Nephron (organoid): ENCODE results near the gene ZSCAN2.
A peak's percentile ranks its signal among the peaks of the same experiment; 100 is the strongest.

Source experiments
- H3K27ac Mint-ChIP-seq, 3 experiments: 2 replicates each; pipeline ENCODE4 v1.8.0; 2020; ENCODE audit warnings: mixed read lengths in 3 of 3, mild to moderate bottlenecking in 2 of 3, moderate library complexity in 1 of 3
- H3K27me3 Mint-ChIP-seq: 2 replicates; pipeline ENCODE4 v1.8.0; 2021; ENCODE audit warnings: low read depth, mild to moderate bottlenecking, moderate library complexity, mixed read lengths
- H3K36me3 Mint-ChIP-seq: 2 replicates; pipeline ENCODE4 v1.8.0; 2020; ENCODE audit warnings: low read depth, mixed read lengths
- H3K4me1 Mint-ChIP-seq: 2 replicates; pipeline ENCODE4 v1.8.0; 2020; ENCODE audit warnings: mixed read lengths
- H3K4me3 Mint-ChIP-seq, 3 experiments: 2 replicates each; pipeline ENCODE4 v1.8.0; 2020; ENCODE audit warnings: mild to moderate bottlenecking in 3 of 3, mixed read lengths in 3 of 3, moderate library complexity in 2 of 3
- H3K9me3 Mint-ChIP-seq: 2 replicates; pipeline ENCODE4 v1.8.0; 2020; ENCODE audit warnings: mixed read lengths
- CTCF ChIP-seq, 3 experiments: fragments of 200-600 bp; sonication (generic); IDR thresholded peaks; one replicate each; pipeline ENCODE4 v1.5.0; 2021; ENCODE audit warnings: antibody characterized with exemption in 3 of 3; ENCODE audit not compliant: unreplicated experiment in 3 of 3

Gene ZSCAN2

GRCh38 chr15:84597296-84597695, 3.5 kb upstream of the ZSCAN2 start:
- Mint-ChIP-seq H3K4me1 (peaks cover 3% of the 10 kb centered on the region), H3K9me3 (peaks cover 6% of the 10 kb centered on the region), H3K27me3 (peaks cover 3% of the 10 kb centered on the region), H3K4me3 (peak overlapping the region; percentile 72 to 87 (median 86)), H3K27ac (peak overlapping the region; percentile 57 to 85 (median 84)), H3K36me3 (no peaks in the 10 kb centered on the region)
- TF ChIP-seq CTCF (IDR thresholded peaks at IDR 0.05; ENCODE audit: unreplicated experiment in 3 of 3) = no peak

GRCh38 chr15:84598250-84598649, 2.6 kb upstream of the ZSCAN2 start:
- TF ChIP-seq CTCF (IDR thresholded peaks at IDR 0.05; ENCODE audit: unreplicated experiment in 3 of 3) = no peak
- peaks cover 12% of the 10 kb centered on the region for H3K4me1 Mint-ChIP-seq
- H3K27ac Mint-ChIP-seq = no peak overlapping the region
- peaks cover 5% of the 10 kb centered on the region for H3K36me3 Mint-ChIP-seq
- no peak overlapping the region for H3K4me3 Mint-ChIP-seq
- peaks cover 3% of the 10 kb centered on the region for H3K27me3 Mint-ChIP-seq
- peaks cover 6% of the 10 kb centered on the region for H3K9me3 Mint-ChIP-seq

DNA sequence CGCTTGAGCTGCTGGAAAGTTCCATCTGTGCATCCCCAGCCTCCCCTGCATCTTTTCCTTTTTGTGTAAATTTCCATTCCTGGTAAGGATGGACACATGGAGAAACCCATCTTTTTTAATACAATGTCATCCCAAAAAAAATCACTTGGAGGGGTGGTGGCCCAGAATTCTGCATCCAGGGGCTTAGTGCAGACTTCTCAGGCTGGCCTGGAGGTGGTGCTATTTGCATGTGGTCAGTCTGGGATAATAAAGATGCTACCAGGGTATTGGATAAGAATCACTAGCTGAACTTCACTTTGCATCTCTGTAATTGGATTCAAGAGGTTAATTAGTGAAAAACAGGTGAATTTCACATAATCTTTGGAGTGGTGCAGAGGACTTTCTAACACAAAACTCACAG, 1.8 kb upstream of the ZSCAN2 start:
- Mint-ChIP-seq H3K27me3 (peaks cover 3% of the 10 kb centered on the region), H3K4me3 (peak overlapping the region; percentile 76 to 98 (median 97)), H3K27ac (no peak overlapping the region), H3K4me1 (peaks cover 19% of the 10 kb centered on the region), H3K9me3 (peaks cover 6% of the 10 kb centered on the region), H3K36me3 (peaks cover 10% of the 10 kb centered on the region)
- TF ChIP-seq CTCF (IDR thresholded peaks at IDR 0.05; ENCODE audit: unreplicated experiment in 3 of 3) = peak; percentile 54 to 60 (median 59)

DNA sequence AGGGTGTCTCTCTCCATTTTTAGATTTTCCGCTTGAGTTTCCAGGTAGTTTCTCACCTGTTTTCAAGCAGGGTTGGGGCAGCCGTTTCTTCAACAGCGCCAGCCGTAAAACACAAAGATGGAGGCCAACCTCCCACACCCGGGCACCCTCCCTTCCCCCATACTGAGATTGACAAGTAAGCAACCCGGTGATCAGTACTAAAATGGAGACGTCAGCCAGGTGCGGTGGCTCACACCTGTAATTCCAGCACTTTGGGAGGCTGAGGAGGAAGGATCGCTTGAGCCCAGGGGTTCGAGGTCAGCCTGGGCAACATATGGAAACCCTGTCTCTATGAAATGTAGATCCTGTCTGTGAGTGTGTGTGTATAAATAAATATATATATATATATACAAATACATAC, 903 bp upstream of the ZSCAN2 start:
- Mint-ChIP-seq H3K9me3 (peaks cover 6% of the 10 kb centered on the region), H3K36me3 (peaks cover 17% of the 10 kb centered on the region), H3K4me1 (peaks cover 24% of the 10 kb centered on the region), H3K27ac (peak overlapping the region in 1 of 3 experiments; percentile 87), H3K4me3 (peak overlapping the region; percentile 95 to 98 (median 97)), H3K27me3 (no peaks in the 10 kb centered on the region)
- TF ChIP-seq CTCF (IDR thresholded peaks at IDR 0.05; ENCODE audit: unreplicated experiment in 3 of 3) = no peak

DNA sequence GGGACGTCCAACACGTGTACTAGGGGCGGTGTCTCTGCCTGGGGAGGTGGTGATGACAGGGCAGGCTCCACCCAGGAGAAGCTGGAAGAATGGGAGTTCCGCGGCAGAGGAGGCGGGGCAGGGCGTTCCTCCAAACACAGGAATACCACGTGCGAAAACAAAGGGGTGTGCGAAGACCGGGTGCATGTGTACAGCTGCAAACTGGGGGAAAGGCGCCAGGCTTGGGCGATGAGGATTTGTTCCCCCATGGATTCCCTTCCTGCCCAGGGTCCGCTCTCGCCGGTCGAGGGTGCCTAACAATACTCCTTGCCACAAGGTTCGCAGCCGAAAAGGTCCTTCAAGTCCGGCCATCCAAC, 500 bp upstream of the ZSCAN2 start:
- TF ChIP-seq CTCF (IDR thresholded peaks at IDR 0.05; ENCODE audit: unreplicated experiment in 3 of 3) = no peak
- Mint-ChIP-seq H3K4me1 (peaks cover 28% of the 10 kb centered on the region), H3K27me3 (no peaks in the 10 kb centered on the region), H3K4me3 (peak overlapping the region; percentile 95 to 98 (median 97)), H3K36me3 (peaks cover 21% of the 10 kb centered on the region), H3K9me3 (peaks cover 6% of the 10 kb centered on the region), H3K27ac (peak overlapping the region; percentile 43 to 87 (median 64))

GRCh38 chr15:84601555-84601838, 688 bp downstream of the ZSCAN2 start:
- Mint-ChIP-seq H3K36me3 (peaks cover 33% of the 10 kb centered on the region), H3K27me3 (no peaks in the 10 kb centered on the region), H3K4me1 (peaks cover 34% of the 10 kb centered on the region), H3K9me3 (peaks cover 6% of the 10 kb centered on the region), H3K4me3 (peak overlapping the region; percentile 95 to 98 (median 97)), H3K27ac (peak overlapping the region in 2 of 3 experiments; percentile 85 to 87)
- no peak for TF ChIP-seq CTCF (IDR thresholded peaks at IDR 0.05; ENCODE audit: unreplicated experiment in 3 of 3)
